Kidney epithelial cell (primary cell): ENCODE measurements around the gene DISC1. TPM values are rescaled to one million over a fixed set of nuclear protein-coding genes. Genes with fewer than 3 reads are reported as not detected.
"Not testable (repeated sequence)": the region's sequence is repeated elsewhere in the genome, so short reads cannot be mapped to it uniquely, and the experiment has no call there.

Source experiments
- DNase-seq: peaks from one replicate; pipeline ENCODE4 v3.0.0-alpha.2; 2010; ENCODE audit warnings: low read depth
- H3K27me3 ChIP-seq: 2 replicates; pipeline ENCODE4 v1.6.0; 2011; ENCODE audit warnings: low read length; ENCODE audit not compliant: control insufficient read depth, insufficient read depth
- H3K36me3 ChIP-seq: 2 replicates; pipeline ENCODE4 v1.5.1; 2011; ENCODE audit warnings: low read length; ENCODE audit not compliant: control insufficient read depth, insufficient read depth
- H3K4me3 ChIP-seq: 2 replicates; pipeline ENCODE4 v1.5.1; 2011; ENCODE audit warnings: low read depth, mild to moderate bottlenecking, control low read depth, low read length
- total RNA-seq: library from RNA; depleted of rRNA; stranded (reverse); fragments of >200 nt; gene quantifications from 2 replicates; pipeline ENCODE4 v1.2.3, GENCODE V29; 2015
- TF ChIP-seq, protein P1 (sequence below): IDR thresholded peaks from 2 replicates; pipeline ENCODE4 v1.5.1; 2011; ENCODE audit warnings: mild to moderate bottlenecking, moderate library complexity, low read length, control low read depth, inconsistent platforms; ENCODE audit not compliant: insufficient read depth, poor library complexity, severe bottlenecking

Gene DISC1
- total RNA-seq, 1 donor from 2014 or later, result 5.8 TPM

DNA sequence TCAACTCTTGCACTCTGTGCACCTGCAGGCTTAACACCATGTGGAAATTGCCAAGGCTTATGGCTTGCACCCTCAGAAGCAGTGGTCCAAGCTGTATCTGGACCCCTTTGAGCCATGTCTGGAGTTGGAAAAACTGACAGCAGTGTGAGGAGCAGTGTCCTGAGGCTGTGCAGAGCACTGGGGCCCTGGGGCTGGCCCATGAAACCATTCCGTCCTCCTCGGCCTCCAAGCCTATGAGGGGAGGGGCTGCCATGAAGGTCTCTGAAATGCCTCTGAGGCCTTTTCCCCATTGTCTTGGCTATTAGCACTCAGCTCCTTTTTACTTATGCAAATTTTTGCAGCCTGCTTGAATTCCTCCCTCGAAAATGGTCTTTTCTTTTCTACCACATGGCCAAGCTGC lies 126.7 kb downstream of the DISC1 start:
- Histone ChIP-seq H3K36me3 (no peaks in the 10 kb centered on the region), H3K4me3 (no peak overlapping the region), H3K27me3 (no peaks in the 10 kb centered on the region)
- DNase-seq, result no peak
- TF ChIP-seq, protein P1, sequence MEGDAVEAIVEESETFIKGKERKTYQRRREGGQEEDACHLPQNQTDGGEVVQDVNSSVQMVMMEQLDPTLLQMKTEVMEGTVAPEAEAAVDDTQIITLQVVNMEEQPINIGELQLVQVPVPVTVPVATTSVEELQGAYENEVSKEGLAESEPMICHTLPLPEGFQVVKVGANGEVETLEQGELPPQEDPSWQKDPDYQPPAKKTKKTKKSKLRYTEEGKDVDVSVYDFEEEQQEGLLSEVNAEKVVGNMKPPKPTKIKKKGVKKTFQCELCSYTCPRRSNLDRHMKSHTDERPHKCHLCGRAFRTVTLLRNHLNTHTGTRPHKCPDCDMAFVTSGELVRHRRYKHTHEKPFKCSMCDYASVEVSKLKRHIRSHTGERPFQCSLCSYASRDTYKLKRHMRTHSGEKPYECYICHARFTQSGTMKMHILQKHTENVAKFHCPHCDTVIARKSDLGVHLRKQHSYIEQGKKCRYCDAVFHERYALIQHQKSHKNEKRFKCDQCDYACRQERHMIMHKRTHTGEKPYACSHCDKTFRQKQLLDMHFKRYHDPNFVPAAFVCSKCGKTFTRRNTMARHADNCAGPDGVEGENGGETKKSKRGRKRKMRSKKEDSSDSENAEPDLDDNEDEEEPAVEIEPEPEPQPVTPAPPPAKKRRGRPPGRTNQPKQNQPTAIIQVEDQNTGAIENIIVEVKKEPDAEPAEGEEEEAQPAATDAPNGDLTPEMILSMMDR, result no peak

DNA sequence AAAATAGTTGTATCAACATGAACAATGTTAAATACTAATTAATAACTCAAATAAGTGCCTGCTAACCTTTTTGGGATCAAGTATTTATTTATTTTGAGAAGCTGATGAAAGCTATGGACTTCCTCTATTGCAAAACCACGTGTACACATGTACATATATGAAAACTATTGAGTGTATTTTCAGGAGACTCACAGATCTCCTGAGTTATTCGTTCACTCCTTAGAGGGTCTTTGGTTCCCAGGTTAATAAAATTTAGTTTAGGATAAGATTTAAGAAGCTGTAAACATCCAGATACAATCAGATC lies 130.5 kb downstream of the DISC1 start:
- TF ChIP-seq, protein P1, result no peak
- Histone ChIP-seq H3K27me3 (no peaks in the 10 kb centered on the region), H3K4me3 (no peak overlapping the region), H3K36me3 (no peaks in the 10 kb centered on the region)
- DNase-seq, result no peak

DNA sequence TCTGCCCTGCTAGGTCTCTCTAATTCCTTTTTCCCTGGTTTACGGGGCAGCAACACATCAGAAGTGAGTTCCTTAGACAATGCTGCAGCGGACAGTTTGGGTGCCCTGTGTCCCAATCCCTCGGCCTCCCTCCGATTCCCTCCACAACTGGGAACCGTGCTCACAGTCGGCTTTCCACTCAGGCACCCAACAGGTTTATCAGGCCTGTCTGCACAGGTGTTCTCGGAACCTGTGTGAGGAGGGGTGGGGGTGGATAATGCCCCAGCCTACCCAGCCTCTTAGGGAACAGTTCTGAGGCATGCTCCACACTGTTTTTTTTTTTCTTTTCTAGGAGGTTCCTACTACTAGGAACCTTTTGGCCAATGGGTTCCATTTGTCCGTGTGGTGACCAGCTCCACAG lies 131.2 kb downstream of the DISC1 start:
- Histone ChIP-seq H3K4me3 (no peak overlapping the region), H3K27me3 (no peaks in the 10 kb centered on the region), H3K36me3 (no peaks in the 10 kb centered on the region)
- no peak for DNase-seq
- TF ChIP-seq, protein P1, result no peak

DNA sequence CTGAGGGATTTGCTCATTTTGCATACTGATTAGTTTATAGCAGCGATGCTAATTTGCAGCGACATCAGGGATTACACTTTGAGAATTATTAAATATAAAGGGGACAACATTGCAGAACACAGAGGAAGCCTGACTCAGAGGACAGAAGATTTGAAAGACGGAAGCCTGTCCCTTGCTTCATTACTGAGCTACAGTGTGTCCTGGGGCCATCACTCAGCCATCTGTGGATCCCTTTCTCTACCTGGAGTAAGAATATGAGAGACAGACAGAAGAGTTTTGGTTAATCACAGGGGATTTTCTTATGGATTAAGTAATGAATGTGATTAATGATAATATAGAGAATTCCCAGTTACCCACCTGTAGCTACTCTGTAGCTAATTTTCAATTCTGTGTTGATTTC lies 134.7 kb downstream of the DISC1 start:
- H3K27me3 ChIP-seq, result no peaks in the 10 kb centered on the region
- no peaks in the 10 kb centered on the region for H3K36me3 ChIP-seq
- TF ChIP-seq, protein P1, result no peak
- H3K4me3 ChIP-seq, result no peak overlapping the region
- no peak for DNase-seq

DNA sequence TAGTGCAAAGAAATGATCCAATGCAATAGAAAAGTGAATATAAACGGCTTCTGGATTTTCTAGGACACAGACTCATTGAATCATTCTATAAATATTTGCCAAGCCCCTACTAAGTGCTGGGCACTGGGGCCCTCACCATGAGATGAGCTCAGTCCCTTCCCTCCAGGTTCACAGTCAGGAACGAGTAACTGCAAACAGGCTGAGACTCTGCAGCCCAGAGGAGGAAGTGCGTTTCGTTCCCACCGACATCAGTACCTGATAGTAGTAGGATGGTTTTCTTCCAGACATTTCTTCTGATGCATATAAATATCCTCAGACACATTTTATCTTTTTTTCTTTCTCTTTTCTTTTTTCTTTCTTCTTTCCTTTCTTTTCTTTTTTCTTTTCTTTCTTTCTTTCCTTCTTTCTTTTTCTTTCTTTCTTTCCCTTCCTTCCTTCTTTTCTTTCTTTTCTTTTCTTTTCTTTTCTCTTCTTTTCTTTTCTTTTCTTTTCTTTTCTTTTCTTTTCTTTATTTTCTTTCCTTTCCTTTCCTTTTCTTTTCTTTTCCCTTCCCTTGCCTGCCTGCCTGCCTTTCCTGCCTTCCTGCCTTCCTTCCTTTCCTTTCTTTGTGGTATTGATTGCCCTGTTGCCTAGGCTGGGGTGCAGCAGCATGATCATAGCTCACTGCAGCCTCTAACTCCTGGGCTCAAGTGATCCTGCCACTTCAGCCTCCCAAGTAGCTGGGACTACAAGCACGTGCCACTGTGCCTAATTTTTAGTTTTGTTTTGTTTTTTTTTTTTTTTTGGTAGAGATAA lies 135.4 kb downstream of the DISC1 start:
- Histone ChIP-seq H3K4me3 (no peak overlapping the region), H3K36me3 (peaks cover under 1% of the 10 kb centered on the region), H3K27me3 (no peaks in the 10 kb centered on the region)
- no peak for DNase-seq
- TF ChIP-seq, protein P1, result no peak

DNA sequence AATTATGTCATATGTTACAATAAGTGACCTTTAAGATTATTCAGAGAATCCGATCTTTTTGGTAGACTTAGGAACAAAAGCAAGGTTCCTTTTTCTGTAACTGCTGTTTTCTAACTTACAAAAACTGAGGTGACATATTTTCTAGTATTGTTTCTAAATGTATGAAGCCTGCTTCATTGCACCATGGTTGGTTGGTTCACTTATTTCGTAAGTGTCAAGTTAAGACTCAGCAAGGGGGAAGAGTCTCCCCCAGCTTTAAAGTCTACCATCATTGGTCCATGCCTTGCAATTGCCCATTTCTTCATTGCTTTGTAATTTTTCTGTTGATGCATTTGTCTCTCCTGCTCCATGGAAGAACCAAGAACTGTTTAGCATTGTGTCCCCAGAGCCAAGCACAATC lies 136.9 kb downstream of the DISC1 start:
- DNase-seq, result no peak
- Histone ChIP-seq H3K4me3 (no peak overlapping the region), H3K36me3 (peaks cover 2% of the 10 kb centered on the region), H3K27me3 (no peaks in the 10 kb centered on the region)
- TF ChIP-seq, protein P1, result no peak

DNA sequence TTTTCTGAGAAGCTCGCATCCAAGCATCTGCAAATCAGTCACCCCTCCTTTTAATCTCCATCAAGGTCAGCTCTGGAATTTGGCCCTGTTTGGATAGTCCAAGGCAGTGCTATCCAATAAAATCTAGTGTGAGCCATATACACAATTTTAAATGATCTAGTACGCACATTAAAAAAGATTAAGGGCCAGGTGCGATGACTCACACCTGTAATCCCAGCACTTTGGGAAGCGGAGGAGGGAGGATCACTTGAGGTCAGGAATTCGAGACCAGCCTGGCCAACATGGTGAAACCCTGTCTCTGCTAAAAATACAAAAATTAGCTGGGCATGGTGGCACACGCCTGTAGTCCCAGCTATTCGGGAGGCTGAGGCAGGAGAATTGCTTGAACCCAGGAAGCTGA lies 139.2 kb downstream of the DISC1 start:
- H3K27me3 ChIP-seq, H3K36me3 ChIP-seq, H3K4me3 ChIP-seq, DNase-seq: not testable (repeated sequence)
